Mononuclear cell (primary cell): Measurements from ENCODE around the gene CNNM1. TPM values are rescaled to one million over a fixed set of nuclear protein-coding genes. Genes with fewer than 3 reads are reported as not detected.

Experiments
- H3K27me3 ChIP-seq: 2 replicates; pipeline ENCODE4 v1.6.0; 2011; ENCODE audit warnings: low read length, control low read depth; ENCODE audit not compliant: insufficient read depth
- H3K4me1 ChIP-seq: 2 replicates; pipeline ENCODE4 v1.5.1; 2011; ENCODE audit warnings: mild to moderate bottlenecking, low read length, control low read depth; ENCODE audit not compliant: insufficient read depth
- H3K4me3 ChIP-seq: 2 replicates; pipeline ENCODE4 v1.5.1; 2011; ENCODE audit warnings: mild to moderate bottlenecking, low read length, moderate library complexity
- H3K9me3 ChIP-seq: 2 replicates; pipeline ENCODE4 v1.5.1; 2011; ENCODE audit warnings: low read depth, mild to moderate bottlenecking, control low read depth, low read length
- total RNA-seq: library from RNA; depleted of rRNA; stranded (reverse); fragments of >200 nt; gene quantifications from one replicate; pipeline ENCODE4 v1.2.3, GENCODE V29; 2012

The CNNM1 gene
- total RNA-seq, 1 donor, result 0.21 TPM

- peaks cover 46% of the 10 kb centered on the region for H3K27me3 ChIP-seq
- no peaks in the 10 kb centered on the region for H3K9me3 ChIP-seq
- H3K4me1 ChIP-seq, result peaks cover 15% of the 10 kb centered on the region
- H3K4me3 ChIP-seq, result no peak overlapping the region
Measured at GRCh38 chr10:99326871-99327270, 2.3 kb upstream of the CNNM1 start.

DNA sequence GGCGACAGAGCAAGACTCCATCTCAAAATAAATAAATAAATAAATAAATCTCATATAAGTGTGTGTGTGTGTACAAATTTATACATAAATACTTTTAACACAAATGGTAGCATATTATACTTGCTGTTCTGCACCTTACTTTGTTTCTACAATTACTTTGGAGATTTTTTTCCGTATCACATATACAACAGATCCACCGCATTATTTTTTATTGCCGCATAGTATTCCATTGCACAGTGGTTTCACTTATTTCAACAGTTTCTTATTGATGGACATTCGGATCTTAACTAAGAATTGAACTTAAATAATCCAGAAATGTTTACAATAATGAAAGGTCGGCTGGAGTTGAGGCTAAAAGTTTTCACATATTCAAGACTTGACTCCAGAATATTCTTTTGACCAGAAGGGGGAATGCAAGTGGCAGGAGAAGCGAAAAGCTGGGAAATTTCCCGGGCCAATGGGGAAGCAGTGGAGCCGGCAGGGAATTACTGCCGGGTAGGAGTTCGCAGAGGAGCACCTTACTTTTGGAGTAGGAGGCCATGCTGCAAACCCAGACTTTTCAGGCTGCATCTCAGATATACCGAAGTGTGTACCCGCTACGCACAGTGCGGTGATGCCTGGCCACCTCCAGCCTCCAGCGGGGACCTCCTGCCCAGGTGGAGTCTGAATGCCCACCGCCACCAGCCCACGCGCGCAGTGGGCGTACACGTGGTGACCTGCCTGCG, 415 bp upstream of the CNNM1 start:
- Histone ChIP-seq H3K9me3 (no peaks in the 10 kb centered on the region), H3K4me3 (no peak overlapping the region), H3K27me3 (peaks cover 45% of the 10 kb centered on the region), H3K4me1 (peaks cover 15% of the 10 kb centered on the region)

GRCh38 chr10:99329554-99330346, 594 bp downstream of the CNNM1 start:
- H3K4me3 ChIP-seq, result no peak overlapping the region
- no peaks in the 10 kb centered on the region for H3K9me3 ChIP-seq
- peaks cover 15% of the 10 kb centered on the region for H3K4me1 ChIP-seq
- H3K27me3 ChIP-seq, result peaks cover 45% of the 10 kb centered on the region

GRCh38 chr10:99330347-99330924, 1.3 kb downstream of the CNNM1 start:
- Histone ChIP-seq H3K4me1 (peaks cover 15% of the 10 kb centered on the region), H3K27me3 (peaks cover 45% of the 10 kb centered on the region), H3K4me3 (no peak overlapping the region), H3K9me3 (no peaks in the 10 kb centered on the region)

DNA sequence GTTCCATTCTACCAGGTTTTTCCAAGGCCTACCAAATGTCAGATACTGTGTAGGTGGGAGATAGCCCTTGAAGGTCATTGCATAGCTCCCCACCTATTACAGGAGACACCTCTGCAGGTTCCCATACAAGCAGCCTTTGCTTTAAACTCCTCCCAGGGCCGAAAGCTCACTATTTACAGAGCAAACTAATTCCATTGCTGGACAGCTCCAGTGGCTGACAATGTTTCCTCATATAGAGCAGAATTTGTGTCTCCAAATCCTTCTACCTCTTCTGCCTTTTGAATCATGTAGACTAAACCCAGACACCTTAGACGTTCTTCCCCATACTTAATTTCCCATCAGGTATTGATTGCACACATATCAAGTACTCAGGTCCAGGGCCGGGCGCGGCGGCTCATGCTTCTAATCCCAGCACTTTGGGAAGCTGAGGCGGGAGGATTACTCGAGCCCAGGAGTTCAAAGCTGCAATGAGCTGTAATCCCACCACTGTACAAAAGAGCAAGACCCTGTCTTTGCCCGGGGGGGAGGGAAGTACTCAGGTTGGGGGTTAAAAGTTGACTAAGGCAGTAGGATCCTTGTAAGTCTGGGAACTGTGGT, 2.1 kb downstream of the CNNM1 start:
- peaks cover 15% of the 10 kb centered on the region for H3K4me1 ChIP-seq
- H3K9me3 ChIP-seq, result no peaks in the 10 kb centered on the region
- H3K27me3 ChIP-seq, result peaks cover 45% of the 10 kb centered on the region
- H3K4me3 ChIP-seq, result no peak overlapping the region

GRCh38 chr10:99337311-99337811, 8.2 kb downstream of the CNNM1 start:
- no peaks in the 10 kb centered on the region for H3K4me1 ChIP-seq
- no peak overlapping the region for H3K4me3 ChIP-seq
- H3K9me3 ChIP-seq, result no peaks in the 10 kb centered on the region
- no peaks in the 10 kb centered on the region for H3K27me3 ChIP-seq

- Histone ChIP-seq H3K4me1 (no peaks in the 10 kb centered on the region), H3K9me3 (no peaks in the 10 kb centered on the region), H3K27me3 (no peaks in the 10 kb centered on the region), H3K4me3 (no peak overlapping the region)
Measured at GRCh38 chr10:99337901-99338300, 8.7 kb downstream of the CNNM1 start.

GRCh38 chr10:99339077-99339476, 9.9 kb downstream of the CNNM1 start:
- H3K27me3 ChIP-seq, result no peaks in the 10 kb centered on the region
- H3K4me1 ChIP-seq, result no peaks in the 10 kb centered on the region
- no peak overlapping the region for H3K4me3 ChIP-seq
- H3K9me3 ChIP-seq, result no peaks in the 10 kb centered on the region

GRCh38 chr10:99339563-99340047, 10.4 kb downstream of the CNNM1 start:
- H3K27me3 ChIP-seq, result no peaks in the 10 kb centered on the region
- H3K4me1 ChIP-seq, result no peaks in the 10 kb centered on the region
- no peak overlapping the region for H3K4me3 ChIP-seq
- H3K9me3 ChIP-seq, result no peaks in the 10 kb centered on the region

GRCh38 chr10:99340650-99341049, 11.5 kb downstream of the CNNM1 start:
- Histone ChIP-seq H3K9me3 (no peaks in the 10 kb centered on the region), H3K27me3 (no peaks in the 10 kb centered on the region), H3K4me3 (no peak overlapping the region), H3K4me1 (no peaks in the 10 kb centered on the region)

GRCh38 chr10:99341248-99341647, 12.1 kb downstream of the CNNM1 start:
- no peak overlapping the region for H3K4me3 ChIP-seq
- no peaks in the 10 kb centered on the region for H3K27me3 ChIP-seq
- no peaks in the 10 kb centered on the region for H3K4me1 ChIP-seq
- no peaks in the 10 kb centered on the region for H3K9me3 ChIP-seq

GRCh38 chr10:99341860-99342490, 12.8 kb downstream of the CNNM1 start:
- Histone ChIP-seq H3K9me3 (no peaks in the 10 kb centered on the region), H3K4me3 (no peak overlapping the region), H3K4me1 (no peaks in the 10 kb centered on the region), H3K27me3 (no peaks in the 10 kb centered on the region)

DNA sequence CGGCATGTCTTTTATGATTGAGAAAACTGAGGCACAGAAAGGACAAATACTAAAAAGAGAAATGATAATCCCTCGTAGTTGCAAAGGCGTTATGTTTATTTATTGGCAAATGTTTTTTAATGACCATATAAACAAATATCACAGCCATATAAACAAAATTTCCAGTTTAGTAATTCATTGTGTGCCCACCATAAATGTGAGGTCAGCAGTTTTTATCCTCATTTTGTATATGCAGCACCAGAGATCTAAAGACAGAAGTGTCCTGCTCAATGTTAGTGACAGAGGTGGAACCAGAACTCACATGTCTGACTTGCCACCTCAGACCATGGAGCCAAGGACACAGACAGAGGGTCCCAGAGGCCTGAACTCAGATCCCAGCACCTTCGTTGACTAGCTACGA, 14.1 kb downstream of the CNNM1 start:
- Histone ChIP-seq H3K4me1 (no peaks in the 10 kb centered on the region), H3K9me3 (no peaks in the 10 kb centered on the region), H3K4me3 (no peak overlapping the region), H3K27me3 (no peaks in the 10 kb centered on the region)

DNA sequence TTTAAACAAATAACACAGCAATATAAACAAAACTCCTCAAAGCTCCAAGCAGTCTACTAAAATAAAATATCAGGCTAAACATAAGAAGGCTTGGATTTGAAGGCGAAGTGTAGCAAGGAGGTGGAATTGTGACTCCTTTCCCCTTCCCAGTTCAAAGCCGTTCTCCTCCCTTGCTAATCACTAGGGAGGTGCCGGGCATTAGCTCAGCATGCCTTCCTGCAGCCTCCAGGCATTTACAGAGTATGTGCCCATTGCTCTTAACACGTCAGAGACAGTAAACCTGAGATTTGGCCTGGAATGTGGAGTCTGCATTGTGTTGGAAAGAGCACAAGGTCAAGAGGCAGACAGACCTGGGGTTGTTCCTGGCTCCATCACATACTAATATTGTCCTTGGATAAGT, 15.6 kb downstream of the CNNM1 start:
- no peak overlapping the region for H3K4me3 ChIP-seq
- H3K4me1 ChIP-seq, result no peaks in the 10 kb centered on the region
- no peaks in the 10 kb centered on the region for H3K27me3 ChIP-seq
- H3K9me3 ChIP-seq, result no peaks in the 10 kb centered on the region
